CD4-positive, alpha-beta T cell (primary cell): ENCODE data around the gene CEACAM5. TPM values are rescaled to one million over a fixed set of nuclear protein-coding genes. Genes with fewer than 3 reads are reported as not detected.

ENCODE experiments used
- ATAC-seq: fragments of 200-7000 bp; cut with Tn5 transposase; one replicate; pipeline ENCODE4 v1.10.0; 2022; ENCODE audit warnings: mild to moderate bottlenecking; ENCODE audit not compliant: poor library complexity
- CTCF ChIA-PET: fragments of 350-600 bp; sonication (Branson Sonifier 250); formaldehyde crosslinking; loops from one replicate; lab custom pipeline; 2021; ENCODE audit warnings: antibody characterized with exemption, inconsistent platforms; lab: Charles Lee
- POLR2A ChIA-PET: fragments of 350-600 bp; sonication (Branson Sonifier 250); formaldehyde crosslinking; loops from one replicate; lab custom pipeline; 2021; ENCODE audit warnings: antibody characterized with exemption, inconsistent platforms; lab: Charles Lee
- DNase-seq, 14 experiments: peaks; one replicate each; pipeline ENCODE4 v3.0.0-alpha.2; 2013 to 2020; ENCODE audit warnings: mixed read lengths in 2 of 14
- H3K27ac ChIP-seq, 2 donors: one replicate each; pipeline versions ENCODE4 v1.5.1 to v1.7.0; 2013; ENCODE audit warnings: low read length in 2 of 2, low read depth in 1 of 2, mild to moderate bottlenecking in 1 of 2
- H3K27me3 ChIP-seq, 2 experiments: 1 replicate in 1 of 2; 2 replicates in 1 of 2; pipeline versions ENCODE4 v1.6.1 to v1.7.0; 2013; ENCODE audit warnings: low read length in 2 of 2, control low read depth in 1 of 2, mild to moderate bottlenecking in 1 of 2, moderate library complexity in 1 of 2; ENCODE audit not compliant: insufficient read depth in 2 of 2, control insufficient read depth in 1 of 2
- H3K36me3 ChIP-seq: one replicate; pipeline ENCODE4 v1.6.1; 2013; ENCODE audit warnings: low read length, control low read depth; ENCODE audit not compliant: insufficient read depth
- H3K4me1 ChIP-seq: one replicate; pipeline ENCODE4 v1.6.1; 2013; ENCODE audit warnings: low read length, control low read depth; ENCODE audit not compliant: insufficient read depth
- H3K4me3 ChIP-seq: one replicate; pipeline ENCODE4 v1.5.1; 2013; ENCODE audit warnings: mild to moderate bottlenecking, low read length, moderate library complexity
- H3K9me3 ChIP-seq, 2 experiments: 1 replicate in 1 of 2; 2 replicates in 1 of 2; pipeline versions ENCODE4 v1.6.1 to v1.7.0; 2013; ENCODE audit warnings: low read length in 2 of 2, mild to moderate bottlenecking in 2 of 2, control low read depth in 1 of 2, moderate library complexity in 1 of 2; ENCODE audit not compliant: control insufficient read depth in 1 of 2, insufficient read depth in 1 of 2
- H3K27ac Mint-ChIP-seq: one replicate; pipeline ENCODE4 v1.8.0; 2020; ENCODE audit warnings: mixed read lengths
- H3K27me3 Mint-ChIP-seq: one replicate; pipeline ENCODE4 v1.8.0; 2021; ENCODE audit warnings: mixed read lengths
- H3K36me3 Mint-ChIP-seq: one replicate; pipeline ENCODE4 v1.8.0; 2021; ENCODE audit warnings: low read depth, mixed read lengths
- H3K4me1 Mint-ChIP-seq: one replicate; pipeline ENCODE4 v1.8.0; 2021; ENCODE audit warnings: low read depth, mixed read lengths
- H3K4me3 Mint-ChIP-seq: one replicate; pipeline ENCODE4 v1.8.0; 2020; ENCODE audit warnings: mild to moderate bottlenecking, mixed read lengths
- H3K9me3 Mint-ChIP-seq: one replicate; pipeline ENCODE4 v1.8.0; 2020; ENCODE audit warnings: mixed read lengths
- CTCF ChIP-seq: fragments of 200-600 bp; IDR thresholded peaks from one replicate; pipeline ENCODE4 v1.8.0; 2022; ENCODE audit warnings: antibody characterized with exemption, mild to moderate bottlenecking
- intact Hi-C, 2 experiments: fragments of 100-400 bp; cut with DNase I in 1 of 2; cut with micrococcal nuclease in 1 of 2; formaldehyde crosslinking; loops; one replicate each; pipeline versions ENCODE4 v1.15.1 to v1.9.0; 2023 to 2025; cut with DNase I, micrococcal nuclease
- total RNA-seq, 174 experiments: library from RNA in 2 of 174; stranded (reverse) in 2 of 174; gene quantifications; one replicate each; pipeline ENCODE4 v1.2.3 and lab custom pipeline; 2021 to 2026

Gene CEACAM5
- total RNA-seq, 2 experiments from 2014 or later, result not detected

GRCh38 chr19:41694196-41694595 is 14.2 kb upstream of the CEACAM5 start:
- ChIA-PET CTCF (interaction anchor here (1.0 to 2.0 kb wide), 2 partner anchors 13 to 52 kb away, joined by 3 to 6 read pairs; no protein-coding TSS in a partner anchor), POLR2A (no interaction called here)
- peaks cover 4% of the 10 kb centered on the region for H3K9me3 Mint-ChIP-seq
- H3K4me3 Mint-ChIP-seq, result no peak overlapping the region
- DNase-seq (no peak), ATAC-seq (no peak)
- Histone ChIP-seq H3K27ac (no peak overlapping the region), H3K4me3 (no peak overlapping the region), H3K4me1 (no peaks in the 10 kb centered on the region), H3K27me3 (peaks cover 12 to 29% of the 10 kb centered on the region in 2 experiments), H3K36me3 (no peaks in the 10 kb centered on the region), H3K9me3 (peaks cover 10 to 25% of the 10 kb centered on the region in 2 experiments)
- peaks cover 7% of the 10 kb centered on the region for H3K36me3 Mint-ChIP-seq
- no peak for TF ChIP-seq CTCF
- no peaks in the 10 kb centered on the region for H3K4me1 Mint-ChIP-seq
- peaks cover 67% of the 10 kb centered on the region for H3K27me3 Mint-ChIP-seq
- no peak overlapping the region for H3K27ac Mint-ChIP-seq
- intact Hi-C loops, result loop anchor here (5.0 kb wide), 1 partner anchor 52 kb away; no protein-coding TSS in a partner anchor

GRCh38 chr19:41694831-41695635 is 13.4 kb upstream of the CEACAM5 start:
- CTCF ChIA-PET, result interaction anchor here (2.0 kb wide), 1 partner anchor 12 kb away, joined by 6 read pairs; no protein-coding TSS in a partner anchor
- H3K9me3 Mint-ChIP-seq, result peaks cover 4% of the 10 kb centered on the region
- DNase-seq (no peak), ATAC-seq (no peak)
- H3K27me3 ChIP-seq, result peaks cover 12 to 29% of the 10 kb centered on the region in 2 experiments
- H3K4me1 Mint-ChIP-seq, result no peaks in the 10 kb centered on the region
- H3K4me3 ChIP-seq, result no peak overlapping the region
- H3K4me1 ChIP-seq, result no peaks in the 10 kb centered on the region
- POLR2A ChIA-PET, result no interaction called here
- H3K36me3 ChIP-seq, result no peaks in the 10 kb centered on the region
- no peak overlapping the region for H3K27ac ChIP-seq
- H3K27ac Mint-ChIP-seq, result no peak overlapping the region
- TF ChIP-seq CTCF, result no peak
- H3K9me3 ChIP-seq, result peaks cover 10 to 25% of the 10 kb centered on the region in 2 experiments
- no peak overlapping the region for H3K4me3 Mint-ChIP-seq
- intact Hi-C loops, result loop anchor here (5.0 kb wide), 1 partner anchor 53 kb away; no protein-coding TSS in a partner anchor
- H3K27me3 Mint-ChIP-seq, result peaks cover 67% of the 10 kb centered on the region
- peaks cover 7% of the 10 kb centered on the region for H3K36me3 Mint-ChIP-seq

- ATAC-seq (no peak), DNase-seq (no peak)
- Mint-ChIP-seq H3K27ac (no peak overlapping the region), H3K27me3 (peaks cover 67% of the 10 kb centered on the region), H3K4me3 (no peak overlapping the region), H3K9me3 (peaks cover 4% of the 10 kb centered on the region), H3K4me1 (no peaks in the 10 kb centered on the region), H3K36me3 (peaks cover 7% of the 10 kb centered on the region)
- intact Hi-C loops, result no loop called here
- POLR2A ChIA-PET, result no interaction called here
- H3K27me3 ChIP-seq, result peaks cover 12 to 24% of the 10 kb centered on the region in 2 experiments
- no peak overlapping the region for H3K27ac ChIP-seq
- CTCF ChIA-PET, result no interaction called here
- peaks cover 10 to 25% of the 10 kb centered on the region in 2 experiments for H3K9me3 ChIP-seq
- H3K4me3 ChIP-seq, result no peak overlapping the region
- no peaks in the 10 kb centered on the region for H3K36me3 ChIP-seq
- TF ChIP-seq CTCF, result no peak
- H3K4me1 ChIP-seq, result no peaks in the 10 kb centered on the region
Measured at GRCh38 chr19:41695745-41696144, 12.7 kb upstream of the CEACAM5 start.
